Epidermal melanocyte (primary cell): ENCODE measurements around the gene AMIGO3.
"Not testable (repeated sequence)": the region's sequence is repeated elsewhere in the genome, so short reads cannot be mapped to it uniquely, and the experiment has no call there.

ENCODE experiments used
- DNase-seq: peaks from one replicate; pipeline ENCODE4 v3.0.0; 2011; ENCODE audit warnings: low spot score; ENCODE audit not compliant: insufficient read length

AMIGO3 gene

GRCh38 chr3:49712166-49712565 lies 7.3 kb downstream of the AMIGO3 start:
- no peak for DNase-seq

- DNase-seq: no peak
Observed at GRCh38 chr3:49711489-49711888, 8.0 kb downstream of the AMIGO3 start.

GRCh38 chr3:49709852-49710251 lies 9.6 kb downstream of the AMIGO3 start:
- DNase-seq: no peak

GRCh38 chr3:49707113-49707480 lies 12.4 kb downstream of the AMIGO3 start:
- no peak for DNase-seq

GRCh38 chr3:49706456-49707112 lies 12.9 kb downstream of the AMIGO3 start:
- DNase-seq: no peak

- DNase-seq: no peak
Observed at GRCh38 chr3:49705390-49705960, 14.0 kb downstream of the AMIGO3 start.

GRCh38 chr3:49704629-49705028 lies 14.9 kb downstream of the AMIGO3 start:
- DNase-seq: no peak

GRCh38 chr3:49703956-49704355 lies 15.5 kb downstream of the AMIGO3 start:
- no peak for DNase-seq

- peak; percentile 67 for DNase-seq
Observed at GRCh38 chr3:49703443-49703927, 16.0 kb downstream of the AMIGO3 start.

GRCh38 chr3:49702672-49703071 lies 16.8 kb downstream of the AMIGO3 start:
- no peak for DNase-seq

- no peak for DNase-seq
Observed at GRCh38 chr3:49701388-49702077, 18.0 kb downstream of the AMIGO3 start.

- no peak for DNase-seq
Observed at GRCh38 chr3:49700453-49701128, 18.9 kb downstream of the AMIGO3 start.

- no peak for DNase-seq
Observed at GRCh38 chr3:49700014-49700413, 19.5 kb downstream of the AMIGO3 start.

- DNase-seq: no peak
Observed at GRCh38 chr3:49699281-49699979, 20.1 kb downstream of the AMIGO3 start.

- not testable (repeated sequence) for DNase-seq
Observed at GRCh38 chr3:49695350-49696015, 24.0 kb downstream of the AMIGO3 start.

GRCh38 chr3:49694409-49695070 lies 24.9 kb downstream of the AMIGO3 start:
- DNase-seq: not testable (repeated sequence)

GRCh38 chr3:49691481-49691880 lies 28.0 kb downstream of the AMIGO3 start:
- DNase-seq: not testable (repeated sequence)

GRCh38 chr3:49690856-49691255 lies 28.6 kb downstream of the AMIGO3 start:
- not testable (repeated sequence) for DNase-seq

GRCh38 chr3:49689908-49690624 lies 29.4 kb downstream of the AMIGO3 start:
- DNase-seq: not testable (repeated sequence)
